Right lobe of liver (tissue), 6 donors: Measurements from ENCODE around the gene CDK8. TPM values are rescaled to one million over a fixed set of nuclear protein-coding genes. Genes with fewer than 3 reads are reported as not detected.
A peak's percentile ranks its signal among the peaks of the same experiment; 100 is the strongest.

ENCODE experiments used
- ATAC-seq, 4 donors: fragments of 200-7000 bp; cut with Tn5 transposase; one replicate each; pipeline ENCODE4 v1.9.1; 2020; ENCODE audit warnings: mild to moderate bottlenecking in 4 of 4, moderate library complexity in 4 of 4
- DNase-seq, 3 donors: peaks; one replicate each; pipeline ENCODE4 v3.0.0-alpha.2; 2020
- H3K27ac ChIP-seq, 3 donors: fragments of 200-600 bp; one replicate each; pipeline ENCODE4 v1.8.0; 2022
- H3K27me3 ChIP-seq, 2 donors: fragments of 200-600 bp; one replicate each; pipeline ENCODE4 v1.8.0; 2022
- H3K36me3 ChIP-seq, 4 donors: fragments of 200-600 bp; sonication (generic) in 1 of 4; one replicate each; pipeline versions ENCODE4 v1.5.1 to v1.8.0; 2017 to 2022; ENCODE audit warnings: control low read depth in 1 of 4
- H3K4me1 ChIP-seq, 4 donors: fragments of 200-600 bp; sonication (generic) in 1 of 4; one replicate each; pipeline versions ENCODE4 v1.5.1 to v1.8.0; 2017 to 2022; ENCODE audit warnings: control low read depth in 1 of 4
- H3K4me3 ChIP-seq, 3 donors: fragments of 200-600 bp; one replicate each; pipeline ENCODE4 v1.8.0; 2022
- H3K9me3 ChIP-seq, 4 donors: fragments of 200-600 bp; sonication (generic) in 1 of 4; one replicate each; pipeline versions ENCODE4 v1.5.1 to v1.8.0; 2017 to 2022; ENCODE audit warnings: control low read depth in 1 of 4
- CTCF ChIP-seq, 4 donors: fragments of 200-600 bp in 3 of 4; fragments of 450-650 bp in 1 of 4; IDR thresholded peaks; one replicate each; pipeline versions ENCODE4 v1.5.1 to v1.8.0; 2016 to 2022; ENCODE audit warnings: antibody characterized with exemption in 4 of 4, mild to moderate bottlenecking in 2 of 4
- POLR2A ChIP-seq: fragments of 450-650 bp; IDR thresholded peaks from one replicate; pipeline ENCODE4 v1.6.1; 2017; ENCODE audit warnings: antibody characterized with exemption, mild to moderate bottlenecking
- WGBS: methylation state at CpG from one replicate; pipeline ENCODE4 v1.1.6; 2018; ENCODE audit warnings: low coverage, low lambda C conversion rate; ENCODE audit not compliant: insufficient coverage; ENCODE audit errors: missing lambda C conversion rate; 5-methylcytosine and 5-hydroxymethylcytosine counted together
- intact Hi-C, 2 donors: fragments of 100-400 bp; cut with DNase I; formaldehyde crosslinking; loops; one replicate each; pipeline versions ENCODE4 v1.11.2 to v1.14.1; 2022
- total RNA-seq, 6 experiments: library from RNA; depleted of rRNA in 2 of 6; stranded (reverse); fragments of >200 nt in 2 of 6; fragmentation: NEBNext Ultra II Directional in 3 of 6; extraction: Animal tissue kit (Norgen Biotek cat#: 25700) in 3 of 6; gene quantifications; one replicate each; pipeline versions ENCODE4 v1.1.0 to v1.2.4, GENCODE V29; 2016 to 2023
- donor health status: DM: no; HTN: yes; CAD: no.
- donor health status: DM: no; HTN: no; CAD: no.
- donor health status: DM: no; HTN: no; CAD: no.
- donor health status: DM: no; HTN: yes; CAD: no.
- donor health status: DM: no; HTN: yes; CAD: no.

Gene CDK8
- total RNA-seq, 6 experiments from 2014 or later, result 6.2 to 10.5 (median 7.7) TPM

GRCh38 chr13:26323127-26323526, 69.2 kb downstream of the CDK8 start:
- Histone ChIP-seq H3K4me3 (no peak overlapping the region), H3K27me3 (no peaks in the 10 kb centered on the region), H3K27ac (no peak overlapping the region), H3K36me3 (no peaks in the 10 kb centered on the region), H3K4me1 (no peaks in the 10 kb centered on the region), H3K9me3 (no peaks in the 10 kb centered on the region)
- intact Hi-C loops, result no loop called here
- DNase-seq (no peak), ATAC-seq (no peak)
- 100% methylated on average over 1 of the region's 2 CpGs for WGBS
- TF ChIP-seq POLR2A (no peak), CTCF (IDR thresholded peaks at IDR 0.05) (no peak)

- intact Hi-C loops, result no loop called here
- whole genome bisulfite sequencing, result 100% methylated on average over 1 of the region's 1 CpG
- no peak for ATAC-seq
These were observed 69.8 kb downstream of the CDK8 start for GRCh38 chr13:26323764-26324163.

GRCh38 chr13:26324294-26324693, 70.4 kb downstream of the CDK8 start:
- H3K27ac ChIP-seq, result no peak overlapping the region
- 84% methylated on average over 3 of the region's 3 CpGs for WGBS
- intact Hi-C loops, result no loop called here
- TF ChIP-seq POLR2A (no peak), CTCF (IDR thresholded peaks at IDR 0.05) (no peak)
- no peaks in the 10 kb centered on the region for H3K27me3 ChIP-seq
- no peak overlapping the region for H3K4me3 ChIP-seq
- no peaks in the 10 kb centered on the region for H3K36me3 ChIP-seq
- DNase-seq, result no peak
- H3K4me1 ChIP-seq, result no peaks in the 10 kb centered on the region
- H3K9me3 ChIP-seq, result no peaks in the 10 kb centered on the region
- ATAC-seq, result no peak

More at GRCh38 chr13:26323764-26324163, 69.8 kb downstream of the CDK8 start:
- Histone ChIP-seq H3K36me3 (no peaks in the 10 kb centered on the region), H3K4me1 (no peaks in the 10 kb centered on the region), H3K4me3 (no peak overlapping the region), H3K9me3 (no peaks in the 10 kb centered on the region), H3K27ac (no peak overlapping the region), H3K27me3 (no peaks in the 10 kb centered on the region)
- TF ChIP-seq POLR2A (no peak), CTCF (IDR thresholded peaks at IDR 0.05) (no peak)
- no peak for DNase-seq

GRCh38 chr13:26324867-26325266, 70.9 kb downstream of the CDK8 start:
- DNase-seq (no peak), ATAC-seq (no peak)
- no peak overlapping the region for H3K4me3 ChIP-seq
- intact Hi-C loops, result no loop called here
- H3K9me3 ChIP-seq, result no peaks in the 10 kb centered on the region
- TF ChIP-seq CTCF (IDR thresholded peaks at IDR 0.05) (no peak), POLR2A (no peak)
- H3K4me1 ChIP-seq, result no peaks in the 10 kb centered on the region
- H3K27me3 ChIP-seq, result no peaks in the 10 kb centered on the region
- no peaks in the 10 kb centered on the region for H3K36me3 ChIP-seq
- H3K27ac ChIP-seq, result no peak overlapping the region

GRCh38 chr13:26325876-26326275, 71.9 kb downstream of the CDK8 start:
- H3K27me3 ChIP-seq, result no peaks in the 10 kb centered on the region
- TF ChIP-seq CTCF (IDR thresholded peaks at IDR 0.05) (no peak), POLR2A (no peak)
- H3K9me3 ChIP-seq, result no peaks in the 10 kb centered on the region
- no peak overlapping the region for H3K27ac ChIP-seq
- H3K36me3 ChIP-seq, result no peaks in the 10 kb centered on the region
- no peak overlapping the region for H3K4me3 ChIP-seq
- intact Hi-C loops, result no loop called here
- ATAC-seq (peak in 1 of 4 donors; percentile 74), DNase-seq (no peak)
- H3K4me1 ChIP-seq, result no peaks in the 10 kb centered on the region
- 45% methylated on average over 1 of the region's 1 CpG for WGBS
